Fibroblast of mammary gland (primary cell): ENCODE data around the gene ASPDH.
A peak's percentile ranks its signal among the peaks of the same experiment; 100 is the strongest.

Experiments used
- DNase-seq: peaks from one replicate; pipeline ENCODE4 v3.0.0-alpha.2; 2010; ENCODE audit warnings: low read depth
- H3K4me3 ChIP-seq: 2 replicates; pipeline ENCODE4 v1.5.1; 2011; ENCODE audit warnings: low read depth, mild to moderate bottlenecking, low read length, moderate library complexity; ENCODE audit not compliant: control insufficient read depth
- CTCF ChIP-seq: conservative IDR thresholded peaks from 2 replicates; pipeline ENCODE4 v1.5.1; 2011; ENCODE audit warnings: low read depth, low read length, inconsistent platforms; ENCODE audit not compliant: control insufficient read depth, insufficient read depth

Gene ASPDH

GRCh38 chr19:50514346-50515167 is 844 bp upstream of the ASPDH start:
- TF ChIP-seq CTCF, result no peak
- DNase-seq, result no peak
- no peak overlapping the region for H3K4me3 ChIP-seq

- TF ChIP-seq CTCF, result no peak
- H3K4me3 ChIP-seq, result no peak overlapping the region
- no peak for DNase-seq
These were observed 541 bp downstream of the ASPDH start for GRCh38 chr19:50512999-50513745.

GRCh38 chr19:50512112-50512998 is 1.4 kb downstream of the ASPDH start:
- no peak for DNase-seq
- no peak for TF ChIP-seq CTCF
- H3K4me3 ChIP-seq, result no peak overlapping the region

GRCh38 chr19:50511069-50511822 is 2.5 kb downstream of the ASPDH start, which contains the start of gene JOSD2:
Gene JOSD2, minus strand, starts transcription at chr19:50511191. Its CDS starts 760 bp downstream, at chr19:50510431.
- peak; percentile 99 for DNase-seq
- H3K4me3 ChIP-seq, result peak within 1 kb of the TSS; percentile 82
- TF ChIP-seq CTCF, result no peak

GRCh38 chr19:50510700-50511068 is 3.0 kb downstream of the ASPDH start:
- no peak for TF ChIP-seq CTCF
- no peak for DNase-seq
- peak overlapping the region; percentile 82 for H3K4me3 ChIP-seq

GRCh38 chr19:50510121-50510670 is 3.5 kb downstream of the ASPDH start:
- DNase-seq, result peak; percentile 16
- peak overlapping the region; percentile 82 for H3K4me3 ChIP-seq
- no peak for TF ChIP-seq CTCF
